H9 (cell line): ENCODE results near the gene PLXNA1. TPM values are rescaled to one million over a fixed set of nuclear protein-coding genes. Genes with fewer than 3 reads are reported as not detected.
A peak's percentile ranks its signal among the peaks of the same experiment; 100 is the strongest.

Experiments used
- DNase-seq: peaks from one replicate; pipeline ENCODE4 v3.0.0-alpha.2; 2017
- H2AFZ ChIP-seq: one replicate; pipeline ENCODE4 v1.6.1; 2013; ENCODE audit warnings: mild to moderate bottlenecking, low read length, control low read depth, moderate library complexity
- H2AK5ac ChIP-seq: 2 replicates; pipeline ENCODE4 v1.6.1; 2013; ENCODE audit warnings: low read length, control low read depth, mixed read lengths; ENCODE audit not compliant: insufficient read length
- H2BK120ac ChIP-seq: one replicate; pipeline ENCODE4 v1.6.1; 2013; ENCODE audit warnings: low read depth, mild to moderate bottlenecking, low read length, control low read depth, inconsistent platforms; ENCODE audit not compliant: poor library complexity, severe bottlenecking
- H2BK12ac ChIP-seq: 2 replicates; pipeline ENCODE4 v1.6.1; 2013; ENCODE audit warnings: low read length, control low read depth, mixed read lengths, low read depth; ENCODE audit not compliant: insufficient read length
- H2BK15ac ChIP-seq: 2 replicates; pipeline ENCODE4 v1.6.1; 2013; ENCODE audit warnings: low read depth, low read length, control low read depth
- H2BK20ac ChIP-seq: one replicate; pipeline ENCODE4 v1.6.1; 2013; ENCODE audit warnings: low read depth, mild to moderate bottlenecking, low read length, control low read depth, inconsistent platforms; ENCODE audit not compliant: poor library complexity, severe bottlenecking
- H2BK5ac ChIP-seq: 2 replicates; pipeline ENCODE4 v1.6.1; 2013; ENCODE audit warnings: low read length, control low read depth, mixed read lengths; ENCODE audit not compliant: insufficient read length
- H3K14ac ChIP-seq: 2 replicates; pipeline ENCODE4 v1.6.1; 2013; ENCODE audit warnings: low read length, control low read depth; ENCODE audit not compliant: insufficient read depth
- H3K18ac ChIP-seq: 2 replicates; pipeline ENCODE4 v1.6.1; 2013; ENCODE audit warnings: low read depth, mild to moderate bottlenecking, mixed read lengths, low read length, control low read depth; ENCODE audit not compliant: insufficient read length
- H3K23ac ChIP-seq: 2 replicates; pipeline ENCODE4 v1.6.1; 2013; ENCODE audit warnings: low read length, control low read depth, mixed read lengths, low read depth; ENCODE audit not compliant: insufficient read length
- H3K23me2 ChIP-seq: 2 replicates; pipeline ENCODE4 v1.6.1; 2013; ENCODE audit warnings: low read depth, mild to moderate bottlenecking, mixed read lengths, low read length, control low read depth; ENCODE audit not compliant: insufficient read length, poor library complexity, severe bottlenecking
- H3K27ac ChIP-seq: 2 replicates; pipeline ENCODE4 v1.5.1; 2013; ENCODE audit warnings: low read length, control low read depth, mixed read lengths, low read depth; ENCODE audit not compliant: insufficient read length
- H3K27me3 ChIP-seq: 2 replicates; pipeline ENCODE4 v1.6.1; 2013; ENCODE audit warnings: low read length, control low read depth, inconsistent platforms; ENCODE audit not compliant: insufficient read depth
- H3K4ac ChIP-seq: 2 replicates; pipeline ENCODE4 v1.6.1; 2013; ENCODE audit warnings: low read depth, mild to moderate bottlenecking, control low read depth, inconsistent platforms, low read length, moderate library complexity
- H3K4me1 ChIP-seq: 2 replicates; pipeline ENCODE4 v1.6.1; 2013; ENCODE audit warnings: low read length, control low read depth, inconsistent platforms; ENCODE audit not compliant: insufficient read depth
- H3K4me2 ChIP-seq: 2 replicates; pipeline ENCODE4 v1.6.1; 2013; ENCODE audit warnings: low read length, control low read depth, mixed read lengths; ENCODE audit not compliant: insufficient read length, insufficient read depth
- H3K56ac ChIP-seq: 2 replicates; pipeline ENCODE4 v1.6.1; 2013; ENCODE audit warnings: low read depth, mild to moderate bottlenecking, mixed read lengths, low read length, control low read depth; ENCODE audit not compliant: insufficient read length
- H3K79me1 ChIP-seq: 2 replicates; pipeline ENCODE4 v1.6.1; 2013; ENCODE audit warnings: low read depth, mild to moderate bottlenecking, moderate library complexity, low read length, control low read depth, inconsistent platforms; ENCODE audit not compliant: insufficient read depth, poor library complexity, severe bottlenecking
- H3K79me2 ChIP-seq: 2 replicates; pipeline ENCODE4 v1.6.1; 2013; ENCODE audit warnings: low read length, control low read depth, inconsistent platforms; ENCODE audit not compliant: insufficient read depth
- H3K9ac ChIP-seq: 2 replicates; pipeline ENCODE4 v1.6.1; 2013; ENCODE audit warnings: low read length, control low read depth, mixed read lengths; ENCODE audit not compliant: insufficient read length; ENCODE audit errors: extremely low read depth
- H3K9me3 ChIP-seq: one replicate; pipeline ENCODE4 v1.6.1; 2013; ENCODE audit warnings: low read depth, low read length, inconsistent platforms; ENCODE audit not compliant: control insufficient read depth
- H3T11ph ChIP-seq: one replicate; pipeline ENCODE4 v1.6.1; 2013; ENCODE audit warnings: mild to moderate bottlenecking, low read length, control low read depth, inconsistent platforms
- H4K20me1 ChIP-seq: one replicate; pipeline ENCODE4 v1.6.1; 2013; ENCODE audit not compliant: control insufficient read depth, insufficient read length, insufficient read depth
- H4K5ac ChIP-seq: 2 replicates; pipeline ENCODE4 v1.6.1; 2013; ENCODE audit warnings: low read depth, mild to moderate bottlenecking, mixed read lengths, low read length, control low read depth; ENCODE audit not compliant: insufficient read length
- H4K8ac ChIP-seq: replicated peaks from 2 replicates; pipeline ENCODE4 v1.6.1; 2013; ENCODE audit warnings: low read length, control low read depth, mixed read lengths, low read depth; ENCODE audit not compliant: insufficient read length
- H4K91ac ChIP-seq: 2 replicates; pipeline ENCODE4 v1.6.1; 2013; ENCODE audit warnings: low read depth, mild to moderate bottlenecking, moderate library complexity, mixed read lengths, low read length, control low read depth; ENCODE audit not compliant: insufficient read length
- H3K27ac Mint-ChIP-seq, 3 experiments: 2 replicates in 2 of 3; 3 replicates in 1 of 3; pipeline ENCODE4 v1.8.0; 2020 to 2021; ENCODE audit warnings: mixed read lengths in 3 of 3, mild to moderate bottlenecking in 1 of 3, moderate library complexity in 1 of 3
- H3K27me3 Mint-ChIP-seq: 2 replicates; pipeline ENCODE4 v1.8.0; 2021; ENCODE audit warnings: low read depth, mild to moderate bottlenecking, moderate library complexity, mixed read lengths
- H3K36me3 Mint-ChIP-seq, 3 experiments: 2 replicates in 2 of 3; 3 replicates in 1 of 3; pipeline ENCODE4 v1.8.0; 2020 to 2021; ENCODE audit warnings: low read depth in 3 of 3, mixed read lengths in 3 of 3; ENCODE audit not compliant: insufficient read depth in 1 of 3
- H3K4me1 Mint-ChIP-seq, 2 experiments: 2 replicates each; pipeline ENCODE4 v1.8.0; 2020; ENCODE audit warnings: mixed read lengths in 2 of 2
- H3K4me3 Mint-ChIP-seq, 2 experiments: 2 replicates in 1 of 2; 3 replicates in 1 of 2; pipeline ENCODE4 v1.8.0; 2020 to 2021; ENCODE audit warnings: mild to moderate bottlenecking in 2 of 2, mixed read lengths in 2 of 2, moderate library complexity in 1 of 2
- H3K9me3 Mint-ChIP-seq, 2 experiments: 2 replicates in 1 of 2; 3 replicates in 1 of 2; pipeline ENCODE4 v1.8.0; 2020; ENCODE audit warnings: mild to moderate bottlenecking in 2 of 2, mixed read lengths in 2 of 2, moderate library complexity in 1 of 2
- CTCF ChIP-seq: fragments of 200-600 bp; sonication (generic); conservative IDR thresholded peaks from 3 replicates; pipeline ENCODE4 v1.8.0; 2021; ENCODE audit warnings: antibody characterized with exemption, mild to moderate bottlenecking
- WGBS: extraction: QIAGEN DNeasy Blood & Tissue Kit; methylation state at CpG from one replicate; pipeline ENCODE4 v1.1.7; 2013; ENCODE audit warnings: missing lambda C conversion rate, low lambda C conversion rate, mixed read lengths; ENCODE audit not compliant: insufficient read length; ENCODE audit errors: extremely low coverage; 5-methylcytosine and 5-hydroxymethylcytosine counted together
- total RNA-seq: library from RNA; stranded (reverse); gene quantifications from 2 replicates; pipeline ENCODE4 v1.2.1, GENCODE V29; 2021

Gene PLXNA1
- total RNA-seq, 1 experiment from 2014 or later = 42.1 TPM

- no peak overlapping the region for H3K4me3 Mint-ChIP-seq
- Histone ChIP-seq H4K8ac (no peak overlapping the region), H2BK20ac (no peak overlapping the region), H3K23me2 (no peaks in the 10 kb centered on the region), H3T11ph (no peak overlapping the region), H2AFZ (no peak overlapping the region), H4K5ac (no peak overlapping the region), H3K4ac (no peak overlapping the region), H3K4me2 (no peak overlapping the region), H4K20me1 (no peaks in the 10 kb centered on the region), H3K4me1 (no peaks in the 10 kb centered on the region), H4K91ac (no peak overlapping the region), H3K23ac (no peak overlapping the region), H2BK12ac (no peak overlapping the region), H3K56ac (no peak overlapping the region), H2BK5ac (no peak overlapping the region), H3K9ac (no peak overlapping the region), H3K14ac (no peak overlapping the region), H3K27ac (no peak overlapping the region), H3K18ac (no peak overlapping the region), H2AK5ac (no peak overlapping the region), H3K79me1 (no peaks in the 10 kb centered on the region), H3K79me2 (no peaks in the 10 kb centered on the region), H2BK120ac (no peak overlapping the region), H2BK15ac (no peak overlapping the region), H3K9me3 (no peaks in the 10 kb centered on the region), H3K27me3 (no peaks in the 10 kb centered on the region)
- peak overlapping the region in 1 of 3 experiments; percentile 60; a peak in 3 of 7 replicates for H3K27ac Mint-ChIP-seq
- H3K27me3 Mint-ChIP-seq = no peaks in the 10 kb centered on the region
- no peaks in the 10 kb centered on the region for H3K9me3 Mint-ChIP-seq
- DNase-seq = no peak
- TF ChIP-seq CTCF = no peak
- H3K4me1 Mint-ChIP-seq = peaks cover 5 to 6% of the 10 kb centered on the region in 2 experiments
- H3K36me3 Mint-ChIP-seq = no peaks in the 10 kb centered on the region
- no CpG with 5 or more reads among the region's 10 CpGs for WGBS
Measured at GRCh38 chr3:126954141-126954842, 28.6 kb upstream of the PLXNA1 start.
